ENCODE measurements around the gene TMEM239.
"Not testable (repeated sequence)": the region's sequence is repeated elsewhere in the genome, so short reads cannot be mapped to it uniquely, and the experiment has no call there.

The TMEM239 gene

GRCh38 chr20:2820896-2821869, 5.0 kb downstream of the TMEM239 start:
- DNase-seq (ENCODE audit: low read depth), result no peak

- DNase-seq (ENCODE audit: low read depth), result no peak
Observed at GRCh38 chr20:2822073-2822472, 5.9 kb downstream of the TMEM239 start.

GRCh38 chr20:2825761-2826160, 9.6 kb downstream of the TMEM239 start:
- DNase-seq (ENCODE audit: low read depth), result no peak

GRCh38 chr20:2826655-2827054, 10.5 kb downstream of the TMEM239 start:
- DNase-seq (ENCODE audit: low read depth), result no peak

- no peak for DNase-seq (ENCODE audit: low read depth)
Observed at GRCh38 chr20:2829376-2829775, 13.2 kb downstream of the TMEM239 start.

GRCh38 chr20:2831206-2831605, 15.0 kb downstream of the TMEM239 start:
- not testable (repeated sequence) for DNase-seq (ENCODE audit: low read depth)

GRCh38 chr20:2833761-2834160, 17.6 kb downstream of the TMEM239 start:
- no peak for DNase-seq (ENCODE audit: low read depth)

- DNase-seq (ENCODE audit: low read depth), result no peak
Observed at GRCh38 chr20:2834401-2835110, 18.4 kb downstream of the TMEM239 start.

- no peak for DNase-seq (ENCODE audit: low read depth)
Observed at GRCh38 chr20:2835331-2835796, 19.2 kb downstream of the TMEM239 start.

- DNase-seq (ENCODE audit: low read depth), result no peak
Observed at GRCh38 chr20:2836035-2836434, 19.9 kb downstream of the TMEM239 start.

- DNase-seq (ENCODE audit: low read depth), result peak; percentile 28
Observed at GRCh38 chr20:2837221-2837960, 21.2 kb downstream of the TMEM239 start.

- DNase-seq (ENCODE audit: low read depth), result no peak
Observed at GRCh38 chr20:2838170-2838797, 22.1 kb downstream of the TMEM239 start.

- DNase-seq (ENCODE audit: low read depth), result no peak
Observed at GRCh38 chr20:2838847-2839671, 22.9 kb downstream of the TMEM239 start.

- no peak for DNase-seq (ENCODE audit: low read depth)
Observed at GRCh38 chr20:2839732-2840137, 23.6 kb downstream of the TMEM239 start.

GRCh38 chr20:2840138-2840966, 24.2 kb downstream of the TMEM239 start, which contains the start of the genes PCED1A and VPS16:
PCED1A (minus strand) TSS chr20:2840655; CDS start chr20:2839912, 743 bp downstream.
VPS16 (plus strand) TSS chr20:2840745; CDS start chr20:2840775, 30 bp downstream.
- peak; percentile 88 for DNase-seq (ENCODE audit: low read depth)

- peak; percentile 83 for DNase-seq (ENCODE audit: low read depth)
Observed at GRCh38 chr20:2840967-2841531, 24.9 kb downstream of the TMEM239 start.

- DNase-seq (ENCODE audit: low read depth), result no peak
Observed at GRCh38 chr20:2845607-2846006, 29.4 kb downstream of the TMEM239 start.

GRCh38 chr20:2846698-2847097, 30.5 kb downstream of the TMEM239 start:
- no peak for DNase-seq (ENCODE audit: low read depth)

- DNase-seq (ENCODE audit: low read depth), result no peak
Observed at GRCh38 chr20:2847802-2848201, 31.6 kb downstream of the TMEM239 start.

All from ELR (cell line).